GM21447 (cell line): Measurements from ENCODE around the gene ZNF516.
"Not testable (repeated sequence)": the region's sequence is repeated elsewhere in the genome, so short reads cannot be mapped to it uniquely, and the experiment has no call there.

ENCODE experiments used
- ATAC-seq: cut with Tn5 transposase; IDR thresholded peaks from one replicate; pipeline ENCODE4 v1.9.1; 2021; ENCODE audit not compliant: unreplicated experiment

The ZNF516 gene, protein sequence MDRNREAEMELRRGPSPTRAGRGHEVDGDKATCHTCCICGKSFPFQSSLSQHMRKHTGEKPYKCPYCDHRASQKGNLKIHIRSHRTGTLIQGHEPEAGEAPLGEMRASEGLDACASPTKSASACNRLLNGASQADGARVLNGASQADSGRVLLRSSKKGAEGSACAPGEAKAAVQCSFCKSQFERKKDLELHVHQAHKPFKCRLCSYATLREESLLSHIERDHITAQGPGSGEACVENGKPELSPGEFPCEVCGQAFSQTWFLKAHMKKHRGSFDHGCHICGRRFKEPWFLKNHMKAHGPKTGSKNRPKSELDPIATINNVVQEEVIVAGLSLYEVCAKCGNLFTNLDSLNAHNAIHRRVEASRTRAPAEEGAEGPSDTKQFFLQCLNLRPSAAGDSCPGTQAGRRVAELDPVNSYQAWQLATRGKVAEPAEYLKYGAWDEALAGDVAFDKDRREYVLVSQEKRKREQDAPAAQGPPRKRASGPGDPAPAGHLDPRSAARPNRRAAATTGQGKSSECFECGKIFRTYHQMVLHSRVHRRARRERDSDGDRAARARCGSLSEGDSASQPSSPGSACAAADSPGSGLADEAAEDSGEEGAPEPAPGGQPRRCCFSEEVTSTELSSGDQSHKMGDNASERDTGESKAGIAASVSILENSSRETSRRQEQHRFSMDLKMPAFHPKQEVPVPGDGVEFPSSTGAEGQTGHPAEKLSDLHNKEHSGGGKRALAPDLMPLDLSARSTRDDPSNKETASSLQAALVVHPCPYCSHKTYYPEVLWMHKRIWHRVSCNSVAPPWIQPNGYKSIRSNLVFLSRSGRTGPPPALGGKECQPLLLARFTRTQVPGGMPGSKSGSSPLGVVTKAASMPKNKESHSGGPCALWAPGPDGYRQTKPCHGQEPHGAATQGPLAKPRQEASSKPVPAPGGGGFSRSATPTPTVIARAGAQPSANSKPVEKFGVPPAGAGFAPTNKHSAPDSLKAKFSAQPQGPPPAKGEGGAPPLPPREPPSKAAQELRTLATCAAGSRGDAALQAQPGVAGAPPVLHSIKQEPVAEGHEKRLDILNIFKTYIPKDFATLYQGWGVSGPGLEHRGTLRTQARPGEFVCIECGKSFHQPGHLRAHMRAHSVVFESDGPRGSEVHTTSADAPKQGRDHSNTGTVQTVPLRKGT

DNA sequence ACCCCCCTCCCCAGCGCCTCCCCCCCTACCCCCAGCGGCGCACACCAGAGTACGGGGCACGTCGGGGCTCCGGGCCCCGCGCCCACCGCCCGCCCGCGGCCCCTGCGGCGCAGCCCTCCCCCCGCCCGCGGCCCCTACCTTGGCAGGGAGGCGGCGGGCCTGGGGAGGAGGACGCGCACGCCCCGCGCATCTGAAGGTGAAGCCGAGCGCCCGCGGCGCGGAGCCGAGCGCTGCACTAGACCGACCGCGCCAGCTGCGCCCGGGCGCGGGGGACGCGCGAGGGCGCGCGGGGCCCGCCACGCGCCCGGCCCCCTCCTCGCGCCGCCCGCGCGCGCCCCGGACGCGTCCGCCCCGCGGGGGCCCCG is at the start of gene ZNF516:
ZNF516 (minus strand) TSS at position 237 of the 365 bp plus-strand sequence. CDS start 52,188 bp downstream, outside the sequence.
- no peak for ATAC-seq

DNA sequence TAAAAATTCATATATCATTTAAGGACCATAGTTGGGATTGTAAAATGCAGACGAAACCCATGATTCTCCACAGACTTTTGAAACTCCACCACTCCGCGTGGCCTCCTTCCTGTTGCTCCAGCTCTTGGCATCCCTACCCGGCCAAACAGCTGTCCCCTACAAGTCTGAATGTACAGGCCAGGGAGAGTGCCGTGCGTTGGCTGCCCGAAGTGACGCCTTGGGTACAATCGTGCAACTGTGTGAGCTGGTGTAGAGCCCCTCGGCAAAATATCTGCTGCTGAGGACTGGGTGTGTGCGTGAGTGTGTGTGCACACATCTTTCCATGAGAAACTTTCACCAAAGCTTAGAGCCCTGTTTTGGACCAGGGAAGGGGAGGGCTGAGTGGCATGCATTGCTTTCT is 43.8 kb upstream of the ZNF516 start:
- ATAC-seq, result no peak

DNA sequence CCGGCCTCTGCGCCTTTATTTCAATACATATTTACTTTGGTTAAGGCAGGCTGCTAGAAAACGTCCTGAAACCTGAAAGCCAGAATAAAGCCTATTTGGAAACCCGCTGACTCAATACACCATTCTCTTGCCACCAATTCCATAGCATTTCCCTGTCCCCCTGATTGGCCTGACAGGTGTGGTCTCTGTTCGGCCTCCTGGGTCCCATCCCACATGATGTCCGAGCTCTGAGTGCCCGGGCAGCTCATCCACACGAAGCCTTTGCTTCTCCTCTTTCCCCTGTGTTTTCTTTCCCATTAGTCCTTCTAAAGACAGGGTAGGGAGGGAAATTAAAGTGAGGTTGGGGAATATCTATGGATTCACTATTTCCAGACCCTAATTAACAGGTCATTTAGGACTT is 42.6 kb upstream of the ZNF516 start:
- no peak for ATAC-seq

DNA sequence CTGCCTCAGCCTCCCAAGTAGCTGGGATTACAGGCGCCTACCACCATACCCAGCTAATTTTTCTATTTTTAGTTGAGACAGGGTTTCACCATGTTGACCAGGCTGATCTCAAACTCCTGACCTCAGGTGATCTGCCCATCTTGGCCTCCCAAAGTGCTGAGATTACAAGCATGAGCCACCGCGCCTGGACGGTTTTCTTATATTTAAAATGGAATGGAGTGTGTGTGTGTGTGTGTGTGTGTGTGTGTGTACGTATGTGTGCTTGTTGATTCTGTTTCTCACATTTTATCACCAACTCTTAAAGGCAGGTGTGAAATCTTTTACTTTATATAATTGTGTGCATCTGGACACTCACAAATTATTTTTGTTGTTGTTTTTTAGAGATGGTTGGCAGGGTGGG is 41.6 kb upstream of the ZNF516 start:
- not testable (repeated sequence) for ATAC-seq

GRCh38 chr18:76532875-76533274 is 37.8 kb upstream of the ZNF516 start:
- no peak for ATAC-seq

DNA sequence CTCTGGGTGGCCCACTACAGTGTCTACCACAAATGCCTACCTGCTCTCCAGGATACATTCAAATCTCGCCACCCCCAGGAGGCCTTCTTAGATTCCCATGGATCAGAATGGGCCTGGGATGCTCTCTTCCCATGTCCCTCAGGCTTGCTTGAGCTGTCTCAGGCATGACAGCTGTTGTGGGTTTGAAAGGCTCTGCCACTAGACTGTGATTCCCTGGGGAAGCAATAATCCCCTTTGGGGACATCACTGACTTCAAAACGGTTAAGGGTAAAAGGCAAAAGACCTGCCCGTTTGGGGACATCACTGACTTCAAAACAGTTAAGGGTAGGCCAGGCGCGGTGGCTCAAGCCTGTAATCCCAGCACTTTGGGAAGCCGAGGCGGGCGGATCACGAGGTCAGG is 35.8 kb upstream of the ZNF516 start:
- no peak for ATAC-seq

GRCh38 chr18:76530391-76530790 is 35.3 kb upstream of the ZNF516 start:
- no peak for ATAC-seq

DNA sequence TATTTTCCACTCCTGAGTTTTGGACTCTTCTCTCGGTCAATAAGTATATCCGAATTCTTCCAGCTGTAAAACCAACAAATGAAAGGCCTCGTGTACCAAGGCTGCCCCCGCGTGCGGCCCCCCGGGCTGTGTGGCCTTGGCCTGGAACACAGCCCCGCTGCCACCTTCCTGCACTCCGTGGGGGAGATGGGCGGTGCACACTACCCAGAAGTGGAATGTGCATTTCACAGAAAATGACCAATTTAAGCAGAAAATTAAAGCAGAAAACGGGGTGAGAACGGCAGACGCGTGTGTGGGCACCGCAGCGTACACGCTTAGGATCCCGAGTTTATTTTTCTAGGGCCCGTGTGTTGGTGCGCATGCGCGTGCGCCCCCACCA is 34.4 kb upstream of the ZNF516 start:
- ATAC-seq, result no peak

- ATAC-seq, result peak; percentile 48
Observed at GRCh38 chr18:76528477-76529432, 33.7 kb upstream of the ZNF516 start.

GRCh38 chr18:76525911-76526310 is 30.9 kb upstream of the ZNF516 start:
- no peak for ATAC-seq

DNA sequence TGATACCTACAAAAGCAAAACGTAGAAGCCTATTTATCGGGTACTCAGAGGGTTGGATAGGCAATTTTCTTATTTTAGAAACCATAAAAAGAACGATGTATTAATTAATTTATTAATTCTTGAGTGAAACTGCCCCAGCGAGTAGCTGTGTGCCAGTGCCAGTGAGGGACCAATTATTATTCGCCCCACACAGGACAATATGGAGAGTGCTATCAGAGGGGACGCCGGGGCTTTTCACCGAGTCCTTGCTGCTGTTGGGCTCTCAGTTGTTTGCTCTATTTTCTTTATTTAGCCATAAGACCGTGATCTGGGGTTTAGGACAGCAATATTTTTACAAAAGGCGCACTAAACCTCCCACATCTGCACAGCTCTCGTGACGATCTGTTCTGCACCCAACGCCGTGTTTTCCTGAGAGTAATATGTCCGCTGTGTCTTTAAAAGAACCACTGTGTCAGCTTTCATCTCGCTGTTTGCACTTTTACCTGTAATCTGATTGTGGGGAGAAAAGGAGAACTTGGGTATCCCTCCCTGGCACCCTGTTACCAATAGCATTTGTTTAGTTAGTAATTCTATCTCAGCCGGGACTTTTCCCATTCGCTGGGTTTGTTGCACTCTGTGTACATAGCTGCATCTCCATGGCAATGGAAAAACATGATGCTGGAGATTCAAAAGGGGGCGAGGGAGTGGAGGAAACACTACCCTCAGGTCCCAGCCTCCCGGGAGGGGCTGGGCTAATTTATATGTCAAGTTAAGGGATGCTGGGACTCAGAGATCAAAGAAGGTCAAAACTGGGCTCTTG is 30.1 kb upstream of the ZNF516 start:
- ATAC-seq, result no peak

- ATAC-seq, result no peak
Observed at GRCh38 chr18:76524477-76524876, 29.4 kb upstream of the ZNF516 start.

GRCh38 chr18:76522551-76522950 is 27.5 kb upstream of the ZNF516 start:
- ATAC-seq, result no peak

DNA sequence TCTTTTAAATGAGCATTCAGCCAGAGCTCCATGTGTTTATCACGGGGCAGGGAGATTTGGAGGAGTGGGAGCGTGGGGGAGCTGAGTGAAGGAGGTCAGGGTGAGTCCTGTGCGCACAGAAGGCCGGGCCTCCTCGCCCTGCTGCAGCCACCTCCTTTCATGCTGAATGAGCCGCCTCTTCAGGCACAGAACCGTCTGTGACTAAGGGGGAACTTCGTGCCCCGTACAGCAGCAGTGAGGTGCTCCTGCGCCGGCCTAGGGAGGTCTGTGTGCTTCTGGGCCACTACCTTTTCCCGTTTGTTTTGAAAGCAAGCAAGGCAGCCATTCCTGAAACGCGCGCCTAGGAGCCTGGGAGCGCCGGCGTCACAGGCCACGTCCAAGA is 27.1 kb upstream of the ZNF516 start:
- ATAC-seq, result no peak

DNA sequence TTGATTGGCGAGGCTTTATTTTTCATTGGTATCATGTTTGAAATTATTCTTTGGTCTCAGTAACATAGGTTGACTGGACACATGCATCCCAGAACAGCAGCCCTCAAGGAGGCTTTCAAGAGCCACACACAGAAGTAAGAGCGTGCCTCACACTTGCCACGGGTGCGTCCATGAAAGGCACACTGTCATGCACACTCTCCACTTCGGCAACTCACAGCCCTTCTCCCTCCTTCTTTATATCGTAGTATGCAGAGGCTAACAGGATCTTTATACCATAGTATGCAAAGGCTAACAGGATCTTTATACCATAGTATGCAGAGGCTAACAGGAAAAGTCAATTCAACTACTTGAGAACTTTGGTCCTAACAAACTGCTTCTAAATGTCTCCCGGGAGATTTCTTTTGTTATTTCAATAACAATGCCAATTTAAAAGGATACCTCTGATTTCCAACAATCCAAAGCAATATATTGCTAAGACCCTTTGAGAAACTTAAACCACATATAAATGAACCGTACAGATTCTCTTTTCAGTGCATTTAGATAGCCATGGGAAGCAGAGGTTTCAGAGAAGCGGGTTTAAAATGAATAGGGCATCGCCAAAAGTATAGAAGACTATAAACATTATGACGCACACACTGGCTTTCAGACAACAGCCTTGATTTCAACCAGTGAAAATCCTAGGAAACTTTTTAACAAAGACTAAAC is 26.5 kb upstream of the ZNF516 start:
- no peak for ATAC-seq

DNA sequence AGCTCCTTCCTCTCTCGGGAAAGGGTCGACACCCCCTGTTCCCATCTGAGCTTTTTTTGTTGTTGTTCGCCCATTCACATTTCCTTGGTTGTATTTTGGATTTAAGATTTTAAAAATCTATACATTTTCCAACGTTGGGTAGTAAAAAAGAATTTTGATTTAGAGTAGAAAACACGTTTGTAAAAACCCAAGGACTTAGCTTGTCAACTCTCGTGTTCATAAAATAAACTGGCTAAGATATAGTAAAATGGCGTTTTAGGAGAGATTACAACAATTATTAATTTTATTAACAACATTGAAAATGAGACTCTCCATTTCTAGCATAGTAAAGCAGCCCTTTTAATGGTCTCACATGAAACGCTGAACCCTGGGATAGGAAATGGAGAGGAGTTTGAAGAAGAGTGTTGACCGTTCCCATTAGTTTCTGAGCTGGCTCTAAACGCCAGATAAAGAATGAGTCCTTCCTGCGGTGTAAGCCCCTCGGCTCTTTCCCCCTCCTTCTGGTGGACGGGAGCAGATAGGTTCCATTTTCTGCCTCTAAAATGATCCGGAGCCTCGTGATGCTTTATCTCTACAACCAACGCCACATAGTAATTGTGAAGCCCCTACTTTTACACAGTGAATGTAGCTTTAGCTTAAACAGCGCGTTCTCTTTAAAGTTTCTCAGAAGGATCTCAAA is 24.0 kb upstream of the ZNF516 start:
- no peak for ATAC-seq

DNA sequence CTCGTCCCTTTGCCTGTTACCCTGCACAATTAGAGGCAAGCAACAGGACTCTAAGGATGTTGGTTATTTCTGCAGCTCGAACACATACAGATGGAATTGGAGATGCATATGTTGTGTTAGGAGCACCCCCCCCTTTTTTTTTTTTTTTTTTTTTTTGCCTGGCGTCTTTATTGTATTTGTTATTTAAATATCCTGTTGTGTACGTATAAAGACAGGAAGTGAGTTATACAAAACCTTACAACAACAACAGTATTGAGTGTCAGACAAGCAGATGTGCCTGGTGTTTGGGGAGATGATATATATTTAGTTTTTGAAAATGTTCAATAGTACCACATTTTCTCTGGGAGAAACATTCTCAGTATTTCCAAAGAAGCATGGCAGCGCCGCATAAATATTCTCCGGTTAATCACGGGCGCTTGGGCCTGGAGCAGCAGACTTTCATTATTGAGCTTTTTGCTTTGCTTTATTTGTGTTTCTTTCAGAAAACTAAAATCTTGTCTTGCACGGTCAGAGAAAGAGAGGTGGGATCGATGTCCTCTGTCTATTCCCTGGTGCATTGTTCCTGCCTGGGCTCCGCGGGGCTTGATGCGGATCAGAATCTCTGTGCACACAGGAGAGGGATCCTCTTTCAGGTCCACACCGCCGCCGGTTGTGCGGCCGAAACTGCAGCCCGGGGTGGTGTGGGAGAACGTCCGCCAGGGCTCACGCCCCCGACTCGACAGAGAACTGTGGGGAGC is 23.2 kb upstream of the ZNF516 start:
- ATAC-seq, result no peak

DNA sequence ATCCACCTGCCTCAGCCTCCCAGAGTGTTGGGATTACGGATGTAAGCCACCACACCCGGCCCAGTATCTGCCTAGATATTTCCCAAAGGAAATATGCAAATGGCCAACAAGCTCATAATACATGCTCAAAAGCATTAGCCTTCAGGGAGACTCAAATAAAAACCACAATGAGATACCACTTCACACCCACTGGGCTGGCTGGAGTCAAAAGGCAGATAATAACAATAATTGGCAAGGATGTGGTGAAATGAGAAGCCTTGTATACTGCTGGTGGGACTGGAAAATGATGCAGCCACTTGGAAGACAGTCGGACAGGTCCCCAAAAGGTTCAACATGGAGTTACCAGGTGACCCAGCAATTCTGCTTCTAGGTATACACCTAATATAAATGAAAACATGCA is 20.5 kb upstream of the ZNF516 start:
- ATAC-seq, result no peak
